Jurkat, Clone E6-1 (cell line): Measurements from ENCODE around the gene GPATCH8.

ENCODE experiments used
- DNase-seq: peaks from one replicate; pipeline ENCODE4 v3.0.0-alpha.2; 2011; ENCODE audit warnings: low read depth, low spot score
- H3K4me3 ChIP-seq: 2 replicates; pipeline ENCODE4 v1.5.1; 2011; ENCODE audit warnings: mild to moderate bottlenecking, low read length, control low read depth, moderate library complexity

Gene GPATCH8

DNA sequence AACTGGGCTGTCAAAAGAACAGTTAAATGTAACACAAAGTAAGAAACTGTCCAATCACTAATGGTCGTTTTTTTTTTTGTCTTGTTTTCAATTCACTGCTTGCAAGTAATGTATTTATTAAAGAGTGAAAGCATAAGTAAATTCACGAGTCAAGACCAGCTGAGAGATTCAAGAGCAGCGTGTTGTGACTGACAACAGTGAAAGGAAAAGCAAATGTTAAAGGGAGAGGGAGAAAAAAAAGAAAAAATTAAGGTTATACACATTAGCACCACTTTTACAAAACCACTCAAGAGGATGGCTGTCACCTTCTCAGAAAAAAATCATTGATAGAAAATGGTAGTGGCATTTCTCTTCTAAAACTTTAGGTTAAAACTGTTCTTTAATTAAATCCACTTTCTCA is 36.1 kb downstream of the GPATCH8 start:
- DNase-seq: no peak
- H3K4me3 ChIP-seq: no peak overlapping the region

DNA sequence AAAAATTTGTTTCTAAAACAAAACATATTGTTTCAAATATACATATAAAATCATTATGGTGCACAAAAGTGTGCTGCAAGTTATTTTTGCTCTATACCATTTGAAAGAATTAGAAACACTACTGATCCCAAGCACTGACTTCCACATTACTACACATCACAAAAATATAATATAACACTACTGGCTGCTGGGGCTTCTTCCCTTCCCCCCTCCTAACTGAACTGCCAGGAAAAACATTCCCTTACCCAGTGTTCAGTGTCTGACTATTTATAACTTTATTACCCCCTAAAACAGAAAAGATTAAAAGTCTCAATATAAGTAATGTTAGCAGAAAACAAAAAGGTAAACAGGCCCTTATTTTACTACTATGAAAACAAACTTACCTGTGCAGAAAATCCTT is 36.9 kb downstream of the GPATCH8 start:
- H3K4me3 ChIP-seq: no peak overlapping the region
- no peak for DNase-seq

DNA sequence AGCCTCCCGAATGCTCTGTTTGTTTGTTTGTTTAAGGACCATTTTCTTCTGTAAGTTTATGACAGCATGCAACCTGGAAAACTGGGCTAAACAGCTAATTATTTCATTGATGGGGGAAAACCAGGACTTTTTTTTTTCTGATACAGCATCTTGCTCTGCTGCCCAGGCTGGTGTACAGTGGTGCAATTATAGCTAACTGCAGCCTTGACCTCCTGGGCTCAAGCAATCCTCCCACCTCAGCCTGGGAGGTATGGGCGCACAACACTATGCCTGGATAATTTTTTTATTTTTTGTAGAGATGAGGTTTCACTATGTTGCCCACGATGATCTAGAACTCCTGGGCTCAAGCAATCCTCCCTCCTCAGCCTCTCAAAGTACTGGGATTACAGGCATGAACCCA is 37.3 kb downstream of the GPATCH8 start:
- DNase-seq: no peak
- H3K4me3 ChIP-seq: no peak overlapping the region

DNA sequence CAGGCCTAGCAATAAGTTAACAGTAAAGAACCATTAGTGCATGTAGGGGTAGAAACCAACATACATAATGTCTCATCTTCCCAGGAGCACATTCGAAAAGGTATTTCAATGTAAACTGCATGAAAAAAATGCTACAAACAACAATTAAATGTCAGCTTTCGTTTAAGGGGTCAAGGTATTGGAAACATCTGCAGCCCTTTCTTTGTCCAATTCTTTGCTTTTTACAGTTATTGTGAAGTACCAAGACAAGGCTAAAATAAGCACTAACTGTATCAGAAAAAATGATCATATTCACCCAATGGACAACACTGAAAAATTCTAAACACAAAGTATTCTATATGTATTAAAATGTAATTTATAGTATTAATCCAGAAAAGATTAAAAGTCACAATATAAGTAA is 37.9 kb downstream of the GPATCH8 start:
- no peak for DNase-seq

DNA sequence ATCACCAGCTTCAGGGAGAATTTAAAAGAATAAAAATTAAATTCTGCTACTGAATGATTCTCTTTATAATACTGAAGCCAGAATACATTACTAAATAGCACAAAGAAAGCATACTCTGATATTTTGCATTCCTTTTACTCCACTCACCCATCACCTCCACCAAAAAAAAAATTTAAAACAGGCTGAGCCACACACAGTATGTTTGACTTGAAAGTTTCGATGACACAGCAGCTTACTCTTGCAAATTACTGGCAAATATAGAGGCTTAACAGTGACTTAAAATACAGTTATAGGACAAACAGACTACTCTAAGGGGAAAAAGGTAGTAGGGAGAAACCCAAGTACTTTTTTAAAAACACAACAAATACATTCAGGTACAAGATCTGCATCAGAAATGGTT is 39.2 kb downstream of the GPATCH8 start:
- no peak overlapping the region for H3K4me3 ChIP-seq
- no peak for DNase-seq

More for the DNA sequence above, 37.9 kb downstream of the GPATCH8 start:
- H3K4me3 ChIP-seq: no peak overlapping the region

DNA sequence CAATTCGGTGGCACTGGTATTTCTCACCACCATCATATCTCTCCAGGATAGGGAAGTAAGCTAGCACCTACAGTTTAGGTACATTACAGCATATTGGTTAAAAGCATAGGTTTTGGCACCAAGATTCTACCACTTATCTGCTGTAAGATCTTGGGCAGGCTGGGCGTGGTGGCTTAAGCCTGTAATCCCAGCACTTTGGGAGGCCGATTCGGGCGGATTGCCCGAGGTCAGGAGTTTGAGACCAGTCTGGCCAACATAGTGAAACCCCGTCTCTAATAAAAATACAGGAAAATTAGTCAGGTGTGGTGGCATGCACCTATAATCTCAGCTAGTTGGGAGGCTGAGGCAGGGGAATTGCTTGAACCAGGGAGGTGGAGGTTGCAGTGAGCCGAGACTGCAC is 51.4 kb downstream of the GPATCH8 start:
- H3K4me3 ChIP-seq: no peak overlapping the region
- no peak for DNase-seq

DNA sequence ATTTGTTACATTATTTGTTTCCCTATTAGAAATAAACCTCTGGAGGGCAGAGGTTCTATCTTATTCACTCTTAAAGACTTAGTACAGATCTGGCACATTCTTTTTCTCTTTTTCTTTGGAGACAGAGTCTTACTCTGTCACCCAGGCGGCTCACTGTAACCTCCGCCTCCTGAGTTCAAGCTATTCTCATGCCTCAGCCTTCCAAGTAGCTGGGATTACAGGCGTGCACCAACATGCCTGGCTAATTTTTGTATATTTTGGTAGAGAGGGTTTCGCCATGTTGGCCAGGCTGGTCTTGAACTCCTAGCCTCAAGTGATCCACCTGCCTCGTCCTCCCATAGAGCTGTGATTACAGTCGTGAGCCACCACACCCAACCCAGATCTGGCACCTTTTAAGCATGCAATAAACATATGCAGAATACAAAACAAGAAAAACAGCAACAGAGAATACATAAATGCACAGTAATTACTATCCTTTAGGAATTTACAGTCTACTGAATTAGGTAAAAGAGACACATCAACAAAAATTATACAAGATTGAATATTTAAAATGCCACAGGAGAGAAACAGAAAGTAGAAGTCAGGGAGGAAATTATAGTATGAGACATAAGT is 52.1 kb downstream of the GPATCH8 start:
- no peak for DNase-seq

DNA sequence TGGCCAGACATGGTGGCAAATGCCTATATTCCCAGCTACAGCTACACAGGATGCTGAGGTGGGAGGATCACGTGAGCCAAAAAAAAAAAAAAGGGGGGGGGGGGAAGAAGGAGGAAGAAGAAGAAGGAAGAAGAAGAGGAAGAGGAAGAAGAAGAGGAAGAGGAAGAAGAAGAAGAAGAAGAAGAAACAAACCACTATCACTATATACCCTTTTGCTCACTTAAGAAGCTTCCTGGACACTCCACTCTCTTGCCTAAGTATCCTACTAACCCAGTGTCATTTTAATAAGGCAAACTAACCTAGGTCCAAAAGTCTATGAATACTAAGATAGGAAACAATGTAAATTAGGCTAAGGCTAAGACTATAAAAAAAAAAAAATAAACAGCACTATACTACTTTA is 54.8 kb downstream of the GPATCH8 start:
- no peak overlapping the region for H3K4me3 ChIP-seq
- no peak for DNase-seq

More for the DNA sequence above, 52.1 kb downstream of the GPATCH8 start:
- no peak overlapping the region for H3K4me3 ChIP-seq

DNA sequence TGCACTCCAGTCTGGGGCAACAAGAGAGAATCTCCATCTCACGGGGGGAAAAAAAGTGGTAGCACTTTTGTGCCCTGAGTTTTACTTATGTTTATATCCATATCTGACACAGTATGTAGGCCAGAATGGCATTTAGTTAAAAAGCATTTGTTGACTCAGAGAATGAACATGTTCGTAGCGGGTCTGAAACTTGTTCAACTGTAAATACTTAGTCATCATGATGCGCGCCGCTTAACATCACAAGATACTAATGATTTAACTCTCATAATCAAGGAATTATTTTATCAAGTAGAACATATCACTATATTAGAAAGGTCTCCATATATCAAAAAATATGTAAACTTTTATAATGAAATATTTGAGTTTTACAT is 58.5 kb downstream of the GPATCH8 start:
- no peak overlapping the region for H3K4me3 ChIP-seq
- no peak for DNase-seq

DNA sequence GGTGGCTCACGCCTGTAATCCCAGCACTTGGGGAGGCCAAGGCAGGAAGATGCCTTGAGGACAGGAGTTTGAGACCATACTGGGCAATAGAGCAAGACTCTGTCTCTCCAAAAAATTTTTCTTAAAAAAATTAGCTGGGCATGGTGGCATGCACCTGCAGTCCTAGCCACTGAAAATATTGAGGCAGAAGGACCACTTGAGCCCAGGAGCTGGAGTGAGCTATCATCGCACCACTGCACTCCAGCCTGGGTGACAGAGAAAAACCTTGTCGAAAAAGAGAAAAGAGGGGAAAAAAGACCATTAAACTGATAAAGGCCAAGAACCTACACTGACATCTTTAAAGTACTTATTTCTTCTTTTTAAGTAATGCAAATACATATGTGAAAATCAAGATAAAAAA is 60.4 kb downstream of the GPATCH8 start:
- DNase-seq: no peak
- H3K4me3 ChIP-seq: no peak overlapping the region

DNA sequence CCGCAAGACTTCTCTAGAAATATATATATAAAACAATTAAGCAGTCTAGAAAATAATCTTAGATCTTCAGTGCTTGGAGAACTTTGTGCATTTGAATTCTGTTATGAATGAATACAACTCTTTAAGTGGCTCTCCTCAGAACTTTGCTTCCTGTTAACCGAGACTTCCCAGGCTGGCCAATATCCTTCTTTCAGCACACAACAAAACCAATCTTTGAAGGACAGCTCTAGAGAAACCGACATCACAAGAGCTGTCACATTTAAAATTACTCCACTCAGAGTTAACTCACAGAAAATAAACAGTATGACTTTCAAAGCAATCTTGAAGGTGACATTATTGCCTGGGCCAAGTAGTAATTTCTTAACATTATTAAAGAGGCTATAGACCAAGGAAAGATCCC is 64.0 kb downstream of the GPATCH8 start:
- DNase-seq: peak; percentile 31
- no peak overlapping the region for H3K4me3 ChIP-seq

DNA sequence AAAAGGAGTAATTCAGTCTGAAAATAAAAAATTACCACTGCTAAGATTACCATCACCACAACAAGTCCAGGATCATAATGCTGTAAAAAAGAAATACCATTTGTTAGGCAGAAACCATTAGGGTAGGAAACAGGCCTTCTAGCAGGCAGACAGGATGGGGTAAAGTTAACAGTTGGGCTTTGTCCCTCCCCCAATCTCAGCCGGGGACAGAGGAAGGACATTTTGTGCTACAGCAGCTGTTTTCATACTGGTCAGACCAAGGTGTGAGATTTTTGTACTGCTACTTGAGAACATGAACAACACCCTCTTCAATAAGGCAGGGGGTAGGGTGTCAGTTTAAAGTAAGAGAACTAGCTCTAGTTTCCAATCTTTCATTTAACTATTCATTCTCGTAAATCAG is 64.6 kb downstream of the GPATCH8 start:
- DNase-seq: peak; percentile 49
- H3K4me3 ChIP-seq: no peak overlapping the region

DNA sequence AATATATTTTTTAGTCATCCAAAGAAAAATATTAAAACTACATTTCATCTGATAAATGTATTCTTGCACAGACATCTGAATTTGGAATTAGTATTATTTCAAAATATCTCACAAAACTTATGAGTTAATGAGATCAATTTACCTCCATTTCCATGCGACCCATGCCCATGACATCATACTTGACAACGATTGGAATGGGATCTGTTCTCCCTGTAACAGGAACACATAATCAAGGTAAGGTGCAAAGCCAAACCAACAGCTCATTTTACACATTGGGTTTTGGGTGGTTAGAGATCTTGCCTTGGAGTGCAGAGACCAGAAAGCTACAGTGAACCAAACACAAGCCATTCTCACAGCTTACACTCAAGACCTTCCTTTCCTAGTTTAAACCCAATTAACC is 66.9 kb downstream of the GPATCH8 start:
- no peak overlapping the region for H3K4me3 ChIP-seq
- no peak for DNase-seq

DNA sequence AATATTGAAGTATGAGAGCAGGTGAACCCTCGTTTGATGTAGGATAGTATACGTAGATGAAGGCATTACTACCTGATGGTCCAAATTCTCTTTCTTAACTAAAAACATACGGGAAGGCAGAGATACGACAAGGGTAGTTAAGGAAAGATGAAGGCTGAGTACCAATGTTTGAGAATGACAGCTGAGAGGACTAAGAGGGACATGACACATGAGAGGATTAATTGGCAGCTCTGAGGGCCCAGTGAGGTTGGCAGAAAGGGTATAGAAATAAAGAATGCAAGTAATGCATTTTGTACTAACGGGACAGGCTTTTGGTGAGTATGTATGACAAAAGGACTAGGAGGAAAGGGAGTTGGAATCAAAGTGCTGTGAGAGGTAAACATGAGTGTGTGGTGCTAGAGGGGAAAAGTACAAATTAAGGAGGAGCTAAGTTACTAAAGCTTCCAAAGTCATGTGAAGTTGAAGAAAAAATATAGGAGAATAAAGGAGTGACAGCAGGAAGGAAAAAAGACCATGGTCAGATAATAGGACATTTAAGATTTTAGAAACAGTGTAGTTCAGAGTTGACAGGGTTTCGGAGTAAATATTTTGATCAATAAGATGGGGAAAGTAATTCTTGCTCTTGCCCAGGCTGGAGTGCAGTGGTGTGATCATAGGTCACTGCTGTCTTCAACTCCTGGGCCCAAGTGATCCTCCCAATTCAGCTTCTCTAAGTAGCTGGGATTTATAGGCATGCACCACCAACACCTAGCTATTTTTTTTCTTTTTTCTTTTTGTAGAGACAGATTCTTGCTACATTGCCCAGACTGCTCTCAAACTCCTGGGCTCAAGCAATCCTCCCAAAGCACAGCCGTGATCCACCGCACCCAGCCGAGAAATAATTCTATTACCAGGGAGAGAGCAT is 70.7 kb downstream of the GPATCH8 start:
- DNase-seq: no peak
- H3K4me3 ChIP-seq: no peak overlapping the region

DNA sequence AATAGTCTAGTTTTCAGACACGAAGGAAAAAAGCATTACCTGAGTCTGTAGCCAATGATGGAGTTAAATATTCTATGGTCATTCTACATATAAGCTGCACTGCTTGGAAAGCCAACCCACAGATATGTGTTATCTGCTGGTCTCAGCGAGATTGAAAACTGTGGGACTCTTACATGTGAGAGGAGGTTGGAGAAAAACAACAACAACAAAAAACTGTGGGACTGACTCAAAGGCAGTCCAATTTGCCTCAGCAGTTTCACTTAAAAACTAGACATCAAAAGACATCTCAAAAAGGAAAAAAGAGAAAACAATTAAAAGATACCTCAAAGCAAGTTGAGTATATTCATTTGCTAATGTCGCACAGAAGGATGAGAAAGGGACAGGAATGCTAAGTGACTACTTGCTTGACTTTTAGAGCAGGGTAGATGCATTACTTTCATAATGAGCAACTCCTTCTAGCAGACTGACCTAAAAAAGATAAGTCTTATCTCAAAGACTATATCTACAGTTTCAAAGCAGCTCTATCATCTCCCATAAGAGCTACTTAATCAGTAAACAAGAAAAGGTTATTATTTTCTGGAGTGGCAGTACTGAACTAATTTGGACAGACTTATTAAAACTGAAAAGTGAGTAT is 78.3 kb downstream of the GPATCH8 start:
- no peak for DNase-seq
- H3K4me3 ChIP-seq: no peak overlapping the region

DNA sequence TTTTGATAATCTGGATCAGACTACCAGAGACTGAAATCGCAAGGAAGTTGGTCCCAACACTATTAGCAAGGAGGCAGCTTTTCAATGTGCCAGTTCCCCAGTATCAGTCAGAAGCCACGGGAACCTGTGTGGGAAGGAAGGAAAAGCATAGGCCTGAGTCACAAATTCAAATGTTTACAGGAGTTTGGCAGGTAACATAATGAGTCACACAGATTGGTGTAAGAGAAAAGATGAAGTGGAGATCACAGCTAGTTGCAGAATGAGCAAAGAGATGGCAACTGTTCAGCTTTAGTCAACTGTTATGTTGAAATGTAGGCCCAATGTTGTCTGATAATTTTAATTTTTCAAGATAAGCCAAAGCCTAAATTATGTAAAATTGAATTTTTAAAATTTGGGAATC is 85.7 kb downstream of the GPATCH8 start:
- no peak overlapping the region for H3K4me3 ChIP-seq
- no peak for DNase-seq

DNA sequence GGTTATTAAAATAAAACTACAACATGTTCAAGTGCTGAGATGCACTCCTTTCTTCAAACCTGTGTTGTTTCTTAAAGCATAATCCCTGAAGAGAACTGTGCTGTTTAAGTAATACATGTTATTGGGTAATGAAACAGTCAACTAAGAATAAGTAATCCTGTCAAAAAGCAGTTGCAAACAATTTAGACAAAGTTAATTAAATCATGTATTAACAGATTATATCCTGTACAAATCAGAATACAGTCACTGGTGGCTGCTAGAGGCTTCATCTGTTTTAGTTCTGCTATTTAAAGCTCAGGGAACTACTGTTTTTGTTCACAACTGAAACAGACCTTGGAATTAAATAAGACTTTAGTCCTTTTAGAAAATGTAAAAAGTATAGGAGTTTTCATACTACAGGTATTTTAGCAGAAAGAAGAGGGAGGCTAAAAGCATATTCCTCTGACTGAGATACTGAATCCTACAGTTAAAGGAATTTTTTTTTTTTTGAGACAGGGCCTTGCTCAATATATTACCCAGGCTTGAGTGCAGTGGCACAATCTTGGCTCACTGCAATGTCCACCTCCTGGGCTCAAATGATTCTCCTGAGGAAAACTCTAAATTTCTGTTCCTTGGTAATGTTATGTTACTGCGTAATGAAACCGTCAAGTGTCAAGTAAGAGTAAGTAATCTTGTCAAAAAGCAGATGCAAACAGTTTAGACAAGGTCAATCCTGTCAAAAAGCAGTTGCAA is 86.5 kb downstream of the GPATCH8 start:
- no peak overlapping the region for H3K4me3 ChIP-seq
- DNase-seq: no peak

DNA sequence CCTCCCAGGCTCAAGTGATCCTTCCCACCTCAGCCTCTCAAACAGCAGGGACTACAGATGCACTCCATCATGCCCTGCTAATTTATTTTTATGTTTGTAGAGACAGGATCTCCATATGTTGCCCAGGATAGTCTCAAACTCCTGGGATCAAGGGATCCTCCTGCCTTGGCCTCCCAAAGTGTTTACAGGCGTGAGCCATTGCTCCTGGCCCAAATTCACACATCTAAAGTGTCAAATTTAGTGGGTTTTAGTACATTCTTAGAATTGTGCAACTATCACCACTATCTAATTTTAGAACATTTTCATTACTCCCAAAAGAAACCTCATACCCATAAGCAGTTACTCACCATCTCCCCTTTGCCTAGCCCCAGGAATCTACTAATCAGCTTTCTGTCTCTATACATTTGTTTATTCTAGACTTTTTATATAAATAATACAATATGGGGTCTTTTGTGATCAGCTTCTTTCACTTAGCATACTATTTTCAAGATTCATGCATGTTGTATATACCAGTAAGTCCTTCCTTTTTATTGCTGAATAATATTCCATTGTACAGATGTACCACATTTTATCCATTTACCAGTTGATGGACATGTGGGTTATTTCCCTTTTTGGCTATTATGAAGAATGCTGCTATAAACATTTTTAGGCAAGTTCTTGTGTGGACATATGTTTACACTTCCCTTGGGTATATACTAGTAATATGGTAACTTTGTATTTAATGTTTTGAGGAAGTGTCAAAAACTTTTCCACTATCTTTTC is 88.6 kb downstream of the GPATCH8 start:
- DNase-seq: no peak
- no peak overlapping the region for H3K4me3 ChIP-seq
